ENCODE results near the gene PRKCH. TPM values are rescaled to one million over a fixed set of nuclear protein-coding genes. Genes with fewer than 3 reads are reported as not detected.

PRKCH gene
- total and polyA plus RNA-seq, 10 of the 15 experiments (the other 5 are each of a cell fraction or from before 2014, with no cell fraction given), result 10.7 to 140 (median 33.2) TPM

- TF ChIP-seq, protein P1, sequence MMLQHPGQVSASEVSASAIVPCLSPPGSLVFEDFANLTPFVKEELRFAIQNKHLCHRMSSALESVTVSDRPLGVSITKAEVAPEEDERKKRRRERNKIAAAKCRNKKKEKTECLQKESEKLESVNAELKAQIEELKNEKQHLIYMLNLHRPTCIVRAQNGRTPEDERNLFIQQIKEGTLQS (IDR thresholded peaks at IDR 0.05; ENCODE audit: borderline replicate concordance, extremely low read depth, low read depth, low read length), result 0 out of 2 replicates have a peak, but pooled peaks have one; percentile 41
- TF ChIP-seq BHLHE40 (IDR thresholded peaks at IDR 0.05; ENCODE audit: borderline replicate concordance in 1 of 2, low read depth in 2 of 2, low read length in 1 of 2), result peak; percentile 87
- TF ChIP-seq FOS (IDR thresholded peaks at IDR 0.05; ENCODE audit: borderline replicate concordance, extremely low read depth, insufficient read length), result no peak
- TF ChIP-seq, protein P2, sequence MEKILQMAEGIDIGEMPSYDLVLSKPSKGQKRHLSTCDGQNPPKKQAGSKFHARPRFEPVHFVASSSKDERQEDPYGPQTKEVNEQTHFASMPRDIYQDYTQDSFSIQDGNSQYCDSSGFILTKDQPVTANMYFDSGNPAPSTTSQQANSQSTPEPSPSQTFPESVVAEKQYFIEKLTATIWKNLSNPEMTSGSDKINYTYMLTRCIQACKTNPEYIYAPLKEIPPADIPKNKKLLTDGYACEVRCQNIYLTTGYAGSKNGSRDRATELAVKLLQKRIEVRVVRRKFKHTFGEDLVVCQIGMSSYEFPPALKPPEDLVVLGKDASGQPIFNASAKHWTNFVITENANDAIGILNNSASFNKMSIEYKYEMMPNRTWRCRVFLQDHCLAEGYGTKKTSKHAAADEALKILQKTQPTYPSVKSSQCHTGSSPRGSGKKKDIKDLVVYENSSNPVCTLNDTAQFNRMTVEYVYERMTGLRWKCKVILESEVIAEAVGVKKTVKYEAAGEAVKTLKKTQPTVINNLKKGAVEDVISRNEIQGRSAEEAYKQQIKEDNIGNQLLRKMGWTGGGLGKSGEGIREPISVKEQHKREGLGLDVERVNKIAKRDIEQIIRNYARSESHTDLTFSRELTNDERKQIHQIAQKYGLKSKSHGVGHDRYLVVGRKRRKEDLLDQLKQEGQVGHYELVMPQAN (conservative IDR thresholded peaks at IDR 0.05), result no peak
- TF ChIP-seq ZNF687 (IDR thresholded peaks at IDR 0.05), result peak; percentile 64
- TF ChIP-seq CBX3 (IDR thresholded peaks at IDR 0.05; ENCODE audit: borderline replicate concordance, low read depth), result no peak
- no peak for TF ChIP-seq KLF5 (IDR thresholded peaks at IDR 0.05; ENCODE audit: partially characterized antibody)
- TF ChIP-seq SUZ12 (IDR thresholded peaks at IDR 0.05; ENCODE audit: unreplicated experiment), result no peak
- TF ChIP-seq RELA (IDR thresholded peaks at IDR 0.05; ENCODE audit: borderline replicate concordance, partially characterized antibody), result no peak
- TF ChIP-seq CHD1 (IDR thresholded peaks at IDR 0.05; ENCODE audit: low read depth, low read length), result no peak
- no peak for TF ChIP-seq ZNF622 (IDR thresholded peaks at IDR 0.05)
- no peak for TF ChIP-seq MYC (IDR thresholded peaks at IDR 0.05; ENCODE audit: insufficient read depth, insufficient read length, insufficient replicate concordance, low read length, severe bottlenecking)
- TF ChIP-seq RCOR1 (conservative IDR thresholded peaks at IDR 0.05; ENCODE audit: low read depth, low read length), result no peak
- no peak for TF ChIP-seq CEBPB (IDR thresholded peaks at IDR 0.05; ENCODE audit: borderline replicate concordance in 1 of 2, low read depth in 2 of 2, low read length in 2 of 2)
- TF ChIP-seq STAT1 (conservative IDR thresholded peaks at IDR 0.05), result no peak
- no peak for TF ChIP-seq ZNF384 (IDR thresholded peaks at IDR 0.05; ENCODE audit: borderline replicate concordance, low read depth, low read length)
- TF ChIP-seq EP300 (IDR thresholded peaks at IDR 0.05; ENCODE audit: borderline replicate concordance in 1 of 2, control insufficient read depth in 1 of 2, low read depth in 2 of 2, low read length in 2 of 2), result no peak
- TF ChIP-seq SMAD5 (IDR thresholded peaks at IDR 0.05; ENCODE audit: low read depth), result no peak
- no peak for TF ChIP-seq KAT2A (conservative IDR thresholded peaks at IDR 0.05; ENCODE audit: control insufficient read depth, low read depth, low read length)
- no peak for TF ChIP-seq MYB (IDR thresholded peaks at IDR 0.05; ENCODE audit: borderline replicate concordance, low read depth, low read length)
Observed at GRCh38 chr14:61438497-61438859, 117.1 kb downstream of the PRKCH start (continued).

Measured in GM12878 (cell line).